ENCODE results near the gene TPD52L1. TPM values are rescaled to one million over a fixed set of nuclear protein-coding genes. Genes with fewer than 3 reads are reported as not detected.

The TPD52L1 gene
- total RNA-seq, 3 donors from 2014 or later (not counting 1 experiment from before 2014, with no cell fraction given), result 1.2 TPM; not detected in 1

DNA sequence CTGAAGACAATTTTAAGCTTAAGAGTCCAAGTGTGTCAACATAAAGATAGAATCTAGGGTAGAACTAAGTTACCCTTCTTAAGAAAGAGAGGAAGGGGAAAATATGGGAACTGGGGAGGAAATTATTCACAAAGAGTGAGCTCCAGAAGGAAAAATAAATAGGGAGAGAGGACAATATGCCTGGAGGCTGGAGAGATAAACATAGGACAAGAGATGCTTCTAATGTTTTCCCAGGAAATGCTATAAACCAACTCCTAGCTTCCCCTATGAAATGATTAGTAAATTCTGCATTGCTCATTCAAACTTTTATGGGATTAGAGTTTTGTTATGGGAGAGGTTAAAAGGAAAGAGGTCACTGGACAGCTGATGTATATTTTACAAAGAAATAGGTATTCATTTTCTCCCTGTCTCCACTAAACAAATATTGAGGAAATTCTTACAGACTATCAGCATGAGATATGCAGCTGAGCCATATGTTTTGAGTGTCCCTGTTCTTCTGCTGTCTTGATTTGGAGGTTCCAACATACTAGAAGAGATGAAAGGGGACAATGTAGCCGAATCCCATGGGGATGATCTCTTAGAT lies 22.0 kb downstream of the TPD52L1 start:
- TF ChIP-seq CTCF (IDR thresholded peaks at IDR 0.05), result no peak
- Mint-ChIP-seq H3K9me3 (no peaks in the 10 kb centered on the region), H3K36me3 (no peaks in the 10 kb centered on the region), H3K27me3 (ENCODE audit: low read depth in 2 of 2) (peaks cover 13 to 31% of the 10 kb centered on the region in 2 donors), H3K27ac (no peak overlapping the region), H3K4me1 (no peaks in the 10 kb centered on the region), H3K4me3 (no peak overlapping the region)
- Histone ChIP-seq H3K4me3 (ENCODE audit: low read length) (no peak overlapping the region), H3K36me3 (ENCODE audit: control insufficient read depth, insufficient read depth, low read length) (no peaks in the 10 kb centered on the region), H3K27me3 (ENCODE audit: control insufficient read depth, insufficient read depth, low read length) (no peaks in the 10 kb centered on the region), H3K27ac (ENCODE audit: low read length) (no peak overlapping the region), H3K4me1 (ENCODE audit: control insufficient read depth, insufficient read depth, low read length) (no peaks in the 10 kb centered on the region), H3K9me3 (ENCODE audit: control insufficient read depth, insufficient read depth, low read length) (no peaks in the 10 kb centered on the region)
- intact Hi-C loops (cut with micrococcal nuclease), result no loop called here
- ATAC-seq (no peak), DNase-seq (no peak)
- 66% methylated on average over 1 of the region's 1 CpG for WGBS (ENCODE audit: insufficient coverage)

- H3K27ac ChIP-seq (ENCODE audit: low read length), result no peak overlapping the region
- H3K4me3 ChIP-seq (ENCODE audit: low read length), result no peak overlapping the region
- H3K4me1 Mint-ChIP-seq, result no peaks in the 10 kb centered on the region
- H3K27me3 Mint-ChIP-seq (ENCODE audit: low read depth in 2 of 2), result peaks cover 5 to 43% of the 10 kb centered on the region in 2 donors
- intact Hi-C loops (cut with micrococcal nuclease), result no loop called here
- no peaks in the 10 kb centered on the region for H3K36me3 Mint-ChIP-seq
- DNase-seq (no peak), ATAC-seq (no peak)
- no peaks in the 10 kb centered on the region for H3K36me3 ChIP-seq (ENCODE audit: control insufficient read depth, insufficient read depth, low read length)
- no peaks in the 10 kb centered on the region for H3K27me3 ChIP-seq (ENCODE audit: control insufficient read depth, insufficient read depth, low read length)
- H3K4me3 Mint-ChIP-seq, result no peak overlapping the region
- no peaks in the 10 kb centered on the region for H3K4me1 ChIP-seq (ENCODE audit: control insufficient read depth, insufficient read depth, low read length)
- no peak for TF ChIP-seq CTCF (IDR thresholded peaks at IDR 0.05)
- H3K27ac Mint-ChIP-seq, result no peak overlapping the region
- H3K9me3 Mint-ChIP-seq, result no peaks in the 10 kb centered on the region
- H3K9me3 ChIP-seq (ENCODE audit: control insufficient read depth, insufficient read depth, low read length), result no peaks in the 10 kb centered on the region
- WGBS (ENCODE audit: insufficient coverage), result 92% methylated on average over 4 of the region's 6 CpGs
These were observed 28.9 kb downstream of the TPD52L1 start for GRCh38 chr6:125182237-125183008.

DNA sequence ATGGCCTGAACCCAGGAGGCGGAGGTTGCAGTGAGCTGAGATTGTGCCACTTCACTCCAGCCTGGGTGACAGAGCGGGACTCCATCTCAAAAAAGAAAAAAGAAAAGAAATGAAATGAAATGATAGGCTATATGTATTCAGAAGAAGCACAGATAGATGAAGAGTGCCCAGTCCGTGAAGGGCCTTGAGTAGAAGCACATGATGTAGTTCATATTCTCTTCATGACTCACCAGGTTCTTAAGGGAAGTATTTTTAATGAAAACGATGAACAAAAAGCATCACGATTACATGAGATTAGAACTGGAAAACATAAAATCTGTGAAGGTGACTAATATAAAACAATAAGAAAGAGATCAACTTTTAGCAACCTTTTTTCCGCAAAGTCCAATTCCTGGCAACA lies 29.8 kb downstream of the TPD52L1 start:
- no peak overlapping the region for H3K27ac Mint-ChIP-seq
- H3K4me1 Mint-ChIP-seq, result no peaks in the 10 kb centered on the region
- TF ChIP-seq CTCF (IDR thresholded peaks at IDR 0.05), result no peak
- DNase-seq (no peak), ATAC-seq (no peak)
- H3K4me3 Mint-ChIP-seq, result no peak overlapping the region
- no peaks in the 10 kb centered on the region for H3K4me1 ChIP-seq (ENCODE audit: control insufficient read depth, insufficient read depth, low read length)
- H3K9me3 Mint-ChIP-seq, result no peaks in the 10 kb centered on the region
- intact Hi-C loops (cut with micrococcal nuclease), result no loop called here
- H3K27me3 ChIP-seq (ENCODE audit: control insufficient read depth, insufficient read depth, low read length), result no peaks in the 10 kb centered on the region
- H3K36me3 ChIP-seq (ENCODE audit: control insufficient read depth, insufficient read depth, low read length), result no peaks in the 10 kb centered on the region
- peaks cover 7 to 42% of the 10 kb centered on the region in 2 donors for H3K27me3 Mint-ChIP-seq (ENCODE audit: low read depth in 2 of 2)
- no peaks in the 10 kb centered on the region for H3K36me3 Mint-ChIP-seq
- H3K27ac ChIP-seq (ENCODE audit: low read length), result no peak overlapping the region
- no peaks in the 10 kb centered on the region for H3K9me3 ChIP-seq (ENCODE audit: control insufficient read depth, insufficient read depth, low read length)
- no peak overlapping the region for H3K4me3 ChIP-seq (ENCODE audit: low read length)
- 92% methylated on average over 4 of the region's 6 CpGs for WGBS (ENCODE audit: insufficient coverage)

All from natural killer cell (primary cell).